Endothelial cell (in vitro differentiated cells): ENCODE results near the gene PRR15. TPM values are rescaled to one million over a fixed set of nuclear protein-coding genes. Genes with fewer than 3 reads are reported as not detected.

Source experiments
- DNase-seq: peaks from one replicate; pipeline ENCODE4 v3.0.0; 2021; ENCODE audit warnings: low spot score
- H3K27ac Mint-ChIP-seq: one replicate; pipeline ENCODE4 v1.8.0; 2021; ENCODE audit warnings: mixed read lengths, inconsistent platforms; ENCODE audit not compliant: unreplicated experiment
- H3K27me3 Mint-ChIP-seq: one replicate; pipeline ENCODE4 v1.8.0; 2021; ENCODE audit warnings: mild to moderate bottlenecking, moderate library complexity, mixed read lengths, inconsistent platforms; ENCODE audit not compliant: unreplicated experiment
- H3K36me3 Mint-ChIP-seq: one replicate; pipeline ENCODE4 v1.8.0; 2021; ENCODE audit warnings: mild to moderate bottlenecking, low read depth, mixed read lengths, inconsistent platforms; ENCODE audit not compliant: unreplicated experiment
- H3K4me1 Mint-ChIP-seq: one replicate; pipeline ENCODE4 v1.8.0; 2021; ENCODE audit warnings: mild to moderate bottlenecking, mixed read lengths, inconsistent platforms; ENCODE audit not compliant: unreplicated experiment
- H3K4me3 Mint-ChIP-seq: one replicate; pipeline ENCODE4 v1.8.0; 2021; ENCODE audit warnings: mild to moderate bottlenecking, mixed read lengths, inconsistent platforms; ENCODE audit not compliant: unreplicated experiment
- H3K9me3 Mint-ChIP-seq: one replicate; pipeline ENCODE4 v1.8.0; 2021; ENCODE audit warnings: mixed read lengths, inconsistent platforms; ENCODE audit not compliant: unreplicated experiment
- total RNA-seq: library from RNA; stranded (reverse); fragmentation: NEBNext Ultra II Directional; extraction: Animal tissue kit (Norgen Biotek cat#: 25700); gene quantifications from one replicate; pipeline ENCODE4 v1.2.1, GENCODE V29; 2021; ENCODE audit not compliant: unreplicated experiment
- TF ChIP-seq, protein P1 (sequence below): fragments of 200-600 bp; sonication (generic); IDR thresholded peaks from one replicate; pipeline ENCODE4 v1.5.0; 2021; ENCODE audit warnings: antibody characterized with exemption; ENCODE audit not compliant: unreplicated experiment

Gene PRR15
- total RNA-seq, 1 donor from 2014 or later, result 2.9 TPM

- no peak overlapping the region for H3K27ac Mint-ChIP-seq
- no peaks in the 10 kb centered on the region for H3K9me3 Mint-ChIP-seq
- H3K27me3 Mint-ChIP-seq, result peaks cover 2% of the 10 kb centered on the region
- no peaks in the 10 kb centered on the region for H3K36me3 Mint-ChIP-seq
- TF ChIP-seq, protein P1, sequence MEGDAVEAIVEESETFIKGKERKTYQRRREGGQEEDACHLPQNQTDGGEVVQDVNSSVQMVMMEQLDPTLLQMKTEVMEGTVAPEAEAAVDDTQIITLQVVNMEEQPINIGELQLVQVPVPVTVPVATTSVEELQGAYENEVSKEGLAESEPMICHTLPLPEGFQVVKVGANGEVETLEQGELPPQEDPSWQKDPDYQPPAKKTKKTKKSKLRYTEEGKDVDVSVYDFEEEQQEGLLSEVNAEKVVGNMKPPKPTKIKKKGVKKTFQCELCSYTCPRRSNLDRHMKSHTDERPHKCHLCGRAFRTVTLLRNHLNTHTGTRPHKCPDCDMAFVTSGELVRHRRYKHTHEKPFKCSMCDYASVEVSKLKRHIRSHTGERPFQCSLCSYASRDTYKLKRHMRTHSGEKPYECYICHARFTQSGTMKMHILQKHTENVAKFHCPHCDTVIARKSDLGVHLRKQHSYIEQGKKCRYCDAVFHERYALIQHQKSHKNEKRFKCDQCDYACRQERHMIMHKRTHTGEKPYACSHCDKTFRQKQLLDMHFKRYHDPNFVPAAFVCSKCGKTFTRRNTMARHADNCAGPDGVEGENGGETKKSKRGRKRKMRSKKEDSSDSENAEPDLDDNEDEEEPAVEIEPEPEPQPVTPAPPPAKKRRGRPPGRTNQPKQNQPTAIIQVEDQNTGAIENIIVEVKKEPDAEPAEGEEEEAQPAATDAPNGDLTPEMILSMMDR, result no peak
- H3K4me3 Mint-ChIP-seq, result no peak overlapping the region
- no peaks in the 10 kb centered on the region for H3K4me1 Mint-ChIP-seq
- DNase-seq, result no peak
Measured at GRCh38 chr7:29593459-29593858, 29.8 kb downstream of the PRR15 start.

- TF ChIP-seq, protein P1, result no peak
- no peak for DNase-seq
- no peaks in the 10 kb centered on the region for H3K4me1 Mint-ChIP-seq
- no peak overlapping the region for H3K4me3 Mint-ChIP-seq
- no peaks in the 10 kb centered on the region for H3K36me3 Mint-ChIP-seq
- no peaks in the 10 kb centered on the region for H3K9me3 Mint-ChIP-seq
- H3K27me3 Mint-ChIP-seq, result no peaks in the 10 kb centered on the region
- no peak overlapping the region for H3K27ac Mint-ChIP-seq
Measured at GRCh38 chr7:29596593-29597178, 33.1 kb downstream of the PRR15 start.

- Mint-ChIP-seq H3K27ac (no peak overlapping the region), H3K27me3 (no peaks in the 10 kb centered on the region)
Measured at GRCh38 chr7:29597266-29597665, 33.6 kb downstream of the PRR15 start.

DNA sequence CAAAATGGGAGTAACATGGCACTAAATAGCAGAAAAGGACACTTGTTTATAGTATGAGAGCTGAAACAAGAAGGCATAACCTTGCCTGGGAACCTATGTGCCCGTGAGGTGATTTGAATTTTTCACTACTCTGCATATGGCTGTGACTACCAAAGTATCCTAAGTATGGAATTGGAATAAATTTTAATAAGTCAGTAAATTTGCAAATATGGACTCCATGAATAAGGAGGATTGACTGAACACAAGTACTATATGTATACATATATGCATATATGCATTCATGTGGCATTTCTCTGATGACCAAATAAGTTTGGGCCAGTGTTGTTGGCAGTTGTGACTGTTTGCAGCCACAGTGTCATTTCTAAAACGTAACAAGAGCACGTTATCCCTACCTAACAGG lies 34.5 kb downstream of the PRR15 start:
- TF ChIP-seq, protein P1, result no peak

More at GRCh38 chr7:29597266-29597665, 33.6 kb downstream of the PRR15 start:
- no peaks in the 10 kb centered on the region for H3K9me3 Mint-ChIP-seq
- H3K36me3 Mint-ChIP-seq, result no peaks in the 10 kb centered on the region
- H3K4me3 Mint-ChIP-seq, result no peak overlapping the region
- TF ChIP-seq, protein P1, result no peak
- no peak for DNase-seq
- no peaks in the 10 kb centered on the region for H3K4me1 Mint-ChIP-seq

GRCh38 chr7:29598613-29599012 lies 35.0 kb downstream of the PRR15 start:
- no peaks in the 10 kb centered on the region for H3K9me3 Mint-ChIP-seq
- no peak for DNase-seq
- TF ChIP-seq, protein P1, result no peak
- H3K27me3 Mint-ChIP-seq, result no peaks in the 10 kb centered on the region
- H3K27ac Mint-ChIP-seq, result no peak overlapping the region
- no peaks in the 10 kb centered on the region for H3K4me1 Mint-ChIP-seq
- no peak overlapping the region for H3K4me3 Mint-ChIP-seq
- no peaks in the 10 kb centered on the region for H3K36me3 Mint-ChIP-seq

More for the DNA sequence above, 34.5 kb downstream of the PRR15 start:
- no peaks in the 10 kb centered on the region for H3K9me3 Mint-ChIP-seq
- no peak overlapping the region for H3K4me3 Mint-ChIP-seq
- no peaks in the 10 kb centered on the region for H3K27me3 Mint-ChIP-seq
- DNase-seq, result no peak
- no peaks in the 10 kb centered on the region for H3K4me1 Mint-ChIP-seq
- H3K27ac Mint-ChIP-seq, result no peak overlapping the region
- no peaks in the 10 kb centered on the region for H3K36me3 Mint-ChIP-seq
